NCI-H146 (cell line): Measurements from ENCODE around the gene PTPRC.
A peak's percentile ranks its signal among the peaks of the same experiment; 100 is the strongest.

Experiments
- DNase-seq: peaks from one replicate; lab custom pipeline; 2025; lab: John Stamatoyannopoulos, UW

The PTPRC gene

GRCh38 chr1:198761859-198762616, 123.2 kb downstream of the PTPRC start:
- no peak for DNase-seq

- DNase-seq = no peak
Observed at GRCh38 chr1:198763298-198763714, 124.5 kb downstream of the PTPRC start.

GRCh38 chr1:198764748-198765147, 125.9 kb downstream of the PTPRC start:
- no peak for DNase-seq

- no peak for DNase-seq
Observed at GRCh38 chr1:198765416-198765815, 126.6 kb downstream of the PTPRC start.

GRCh38 chr1:198771563-198772153, 132.8 kb downstream of the PTPRC start:
- peak; percentile 42 for DNase-seq

- DNase-seq = no peak
Observed at GRCh38 chr1:198772626-198773025, 133.8 kb downstream of the PTPRC start.

GRCh38 chr1:198773030-198773429, 134.2 kb downstream of the PTPRC start:
- no peak for DNase-seq

- DNase-seq = no peak
Observed at GRCh38 chr1:198773523-198773922, 134.7 kb downstream of the PTPRC start.

- DNase-seq = no peak
Observed at GRCh38 chr1:198774421-198774820, 135.6 kb downstream of the PTPRC start.

- DNase-seq = no peak
Observed at GRCh38 chr1:198775606-198776005, 136.8 kb downstream of the PTPRC start.

- DNase-seq = no peak
Observed at GRCh38 chr1:198776602-198777029, 137.8 kb downstream of the PTPRC start.

- DNase-seq = no peak
Observed at GRCh38 chr1:198778049-198778448, 139.2 kb downstream of the PTPRC start.

GRCh38 chr1:198780376-198780775, 141.5 kb downstream of the PTPRC start:
- no peak for DNase-seq

- peak; percentile 3 for DNase-seq
Observed at GRCh38 chr1:198788561-198789064, 149.8 kb downstream of the PTPRC start.

GRCh38 chr1:198793714-198794113, 154.9 kb downstream of the PTPRC start:
- DNase-seq = no peak

- no peak for DNase-seq
Observed at GRCh38 chr1:198794498-198794897, 155.7 kb downstream of the PTPRC start.

GRCh38 chr1:198797656-198798055, 158.8 kb downstream of the PTPRC start:
- DNase-seq = no peak

GRCh38 chr1:198798923-198799386, 160.1 kb downstream of the PTPRC start:
- DNase-seq = no peak

- no peak for DNase-seq
Observed at GRCh38 chr1:198805498-198806151, 166.8 kb downstream of the PTPRC start.

- no peak for DNase-seq
Observed at GRCh38 chr1:198806861-198807260, 168.0 kb downstream of the PTPRC start.
